ENCODE results near the gene SYNDIG1L. TPM values are rescaled to one million over a fixed set of nuclear protein-coding genes. Genes with fewer than 3 reads are reported as not detected.

SYNDIG1L gene
- total and polyA plus RNA-seq, 2 donors (not counting 3 experiments of a cell fraction or from before 2014, with no cell fraction given), result not detected

DNA sequence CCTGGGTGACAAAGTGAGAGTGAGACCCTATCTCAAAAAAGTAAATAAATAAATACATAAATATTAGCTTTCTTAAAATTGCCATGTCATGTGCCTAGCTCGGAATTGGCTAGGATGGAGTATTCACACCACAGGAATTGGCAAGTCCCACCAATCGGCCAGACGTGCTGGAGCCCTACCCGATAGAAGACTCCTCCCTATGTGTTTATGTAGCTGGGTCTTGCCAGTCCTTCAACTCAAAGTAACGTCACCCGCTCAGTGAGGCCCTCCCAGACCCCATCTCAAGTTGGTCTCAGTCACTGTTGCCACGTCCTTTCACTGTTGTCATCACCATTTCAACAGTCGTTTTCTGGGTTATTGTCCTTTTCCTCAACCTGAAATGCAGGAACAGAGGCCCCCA, 57.6 kb downstream of the SYNDIG1L start:
- Histone ChIP-seq H2AFZ (ENCODE audit: low read depth, low read length) (no peak overlapping the region), H3K4me3 (replicated peaks in 1 of 3; ENCODE audit: insufficient read depth in 1 of 3, low read depth in 1 of 3, low read length in 3 of 3) (no peak overlapping the region), H3K27me3 (ENCODE audit: control insufficient read depth in 2 of 2, insufficient read depth in 2 of 2, low read length in 2 of 2) (no peaks in the 10 kb centered on the region), H3K9me1 (replicated peaks; ENCODE audit: control insufficient read depth, extremely low read depth, insufficient read depth, low read length) (no peaks in the 10 kb centered on the region), H4K20me1 (replicated peaks; ENCODE audit: control insufficient read depth, extremely low read depth, insufficient read depth, low read length) (no peaks in the 10 kb centered on the region), H3K9ac (replicated peaks; ENCODE audit: extremely low read depth, insufficient read depth, low read length) (no peak overlapping the region), H3K27ac (ENCODE audit: insufficient read depth, low read depth, low read length) (no peak overlapping the region), H3K4me2 (ENCODE audit: insufficient read depth, low read length) (no peak overlapping the region), H3K36me3 (ENCODE audit: control insufficient read depth in 2 of 2, extremely low read depth in 1 of 2, insufficient read depth in 2 of 2, low read length in 2 of 2) (no peaks in the 10 kb centered on the region), H3K79me2 (ENCODE audit: control insufficient read depth, insufficient read depth, low read length) (no peaks in the 10 kb centered on the region), H3K4me1 (ENCODE audit: control insufficient read depth, extremely low read depth, insufficient read depth, low read length) (no peaks in the 10 kb centered on the region), H3K9me3 (replicated peaks; ENCODE audit: control insufficient read depth, insufficient read depth, low read length) (no peaks in the 10 kb centered on the region)
- intact Hi-C loops (cut with micrococcal nuclease), result no loop called here
- DNase-seq (ENCODE audit: low read depth, low spot score) (no peak), FAIRE-seq (no peak)
- TF ChIP-seq POLR2A (IDR thresholded peaks at IDR 0.05; ENCODE audit: low read depth, low read length), result no peak
- TF ChIP-seq MYC (IDR thresholded peaks at IDR 0.05; ENCODE audit: low read depth, low read length), result no peak
- no peak for TF ChIP-seq EZH2 (IDR thresholded peaks at IDR 0.05; ENCODE audit: borderline replicate concordance, low read depth, low read length, severe bottlenecking)
- dilution Hi-C loops (cut with MboI; ENCODE audit: extremely low pct_ligation_motif_present, low sequenced_read_pairs), result no loop called here
- CTCF ChIA-PET, result interaction anchor here (0.8 kb wide), 1 partner anchor 110 kb away, joined by 3 read pairs; no protein-coding TSS in a partner anchor
- POLR2A ChIA-PET, result no interaction called here
- no TSS peak for BruUV-seq (replicated peaks)

DNA sequence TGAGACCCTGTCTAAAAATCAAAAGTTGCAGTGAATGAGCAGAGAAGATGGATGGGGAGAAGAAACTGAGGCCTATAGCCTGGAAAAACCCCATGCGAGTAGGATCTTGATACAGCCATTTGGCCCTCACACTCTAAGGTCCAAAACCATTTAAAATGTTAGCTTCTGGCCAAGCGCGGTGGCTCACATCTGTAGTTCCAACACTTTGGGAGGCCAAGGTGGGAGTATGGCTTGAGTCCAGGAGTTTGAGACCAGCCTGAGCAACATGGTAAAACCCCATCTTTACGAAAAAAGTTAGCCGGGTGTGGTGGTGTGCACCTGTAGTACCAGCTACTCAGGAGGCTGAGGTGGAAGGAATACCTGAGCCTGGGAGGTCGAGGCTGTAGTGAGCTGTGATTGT, 58.0 kb downstream of the SYNDIG1L start:
- dilution Hi-C loops (cut with MboI; ENCODE audit: extremely low pct_ligation_motif_present, low sequenced_read_pairs), result no loop called here

More for the DNA sequence above, 58.0 kb downstream of the SYNDIG1L start:
- Histone ChIP-seq H3K9ac (replicated peaks; ENCODE audit: extremely low read depth, insufficient read depth, low read length) (no peak overlapping the region), H3K9me1 (replicated peaks; ENCODE audit: control insufficient read depth, extremely low read depth, insufficient read depth, low read length) (no peaks in the 10 kb centered on the region), H3K9me3 (replicated peaks; ENCODE audit: control insufficient read depth, insufficient read depth, low read length) (no peaks in the 10 kb centered on the region), H3K27ac (ENCODE audit: insufficient read depth, low read depth, low read length) (no peak overlapping the region), H3K4me2 (ENCODE audit: insufficient read depth, low read length) (no peak overlapping the region), H4K20me1 (replicated peaks; ENCODE audit: control insufficient read depth, extremely low read depth, insufficient read depth, low read length) (no peaks in the 10 kb centered on the region), H3K79me2 (ENCODE audit: control insufficient read depth, insufficient read depth, low read length) (no peaks in the 10 kb centered on the region), H3K36me3 (ENCODE audit: control insufficient read depth in 2 of 2, extremely low read depth in 1 of 2, insufficient read depth in 2 of 2, low read length in 2 of 2) (no peaks in the 10 kb centered on the region), H3K4me3 (replicated peaks in 1 of 3; ENCODE audit: insufficient read depth in 1 of 3, low read depth in 1 of 3, low read length in 3 of 3) (no peak overlapping the region), H2AFZ (ENCODE audit: low read depth, low read length) (no peak overlapping the region), H3K4me1 (ENCODE audit: control insufficient read depth, extremely low read depth, insufficient read depth, low read length) (no peaks in the 10 kb centered on the region), H3K27me3 (ENCODE audit: control insufficient read depth in 2 of 2, insufficient read depth in 2 of 2, low read length in 2 of 2) (peaks cover 0 to under 1% of the 10 kb centered on the region in 2 experiments)
- ChIA-PET POLR2A (no interaction called here), CTCF (interaction anchor here (0.6 to 0.8 kb wide), 2 partner anchors 24 to 111 kb away, joined by 3 read pairs; no protein-coding TSS in a partner anchor)
- no peak for TF ChIP-seq JUN (IDR thresholded peaks at IDR 0.05; ENCODE audit: borderline replicate concordance, insufficient read depth, insufficient read length, low read depth)
- TF ChIP-seq, protein P1, sequence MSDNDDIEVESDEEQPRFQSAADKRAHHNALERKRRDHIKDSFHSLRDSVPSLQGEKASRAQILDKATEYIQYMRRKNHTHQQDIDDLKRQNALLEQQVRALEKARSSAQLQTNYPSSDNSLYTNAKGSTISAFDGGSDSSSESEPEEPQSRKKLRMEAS (IDR thresholded peaks at IDR 0.05; ENCODE audit: insufficient read depth, insufficient read length), result no peak
- TF ChIP-seq GATA2 (IDR thresholded peaks at IDR 0.05; ENCODE audit: insufficient read depth, insufficient read length, low read depth, low read length), result no peak
- no peak for TF ChIP-seq POLR2A (IDR thresholded peaks at IDR 0.05; ENCODE audit: low read depth, low read length)
- TF ChIP-seq, protein P2, sequence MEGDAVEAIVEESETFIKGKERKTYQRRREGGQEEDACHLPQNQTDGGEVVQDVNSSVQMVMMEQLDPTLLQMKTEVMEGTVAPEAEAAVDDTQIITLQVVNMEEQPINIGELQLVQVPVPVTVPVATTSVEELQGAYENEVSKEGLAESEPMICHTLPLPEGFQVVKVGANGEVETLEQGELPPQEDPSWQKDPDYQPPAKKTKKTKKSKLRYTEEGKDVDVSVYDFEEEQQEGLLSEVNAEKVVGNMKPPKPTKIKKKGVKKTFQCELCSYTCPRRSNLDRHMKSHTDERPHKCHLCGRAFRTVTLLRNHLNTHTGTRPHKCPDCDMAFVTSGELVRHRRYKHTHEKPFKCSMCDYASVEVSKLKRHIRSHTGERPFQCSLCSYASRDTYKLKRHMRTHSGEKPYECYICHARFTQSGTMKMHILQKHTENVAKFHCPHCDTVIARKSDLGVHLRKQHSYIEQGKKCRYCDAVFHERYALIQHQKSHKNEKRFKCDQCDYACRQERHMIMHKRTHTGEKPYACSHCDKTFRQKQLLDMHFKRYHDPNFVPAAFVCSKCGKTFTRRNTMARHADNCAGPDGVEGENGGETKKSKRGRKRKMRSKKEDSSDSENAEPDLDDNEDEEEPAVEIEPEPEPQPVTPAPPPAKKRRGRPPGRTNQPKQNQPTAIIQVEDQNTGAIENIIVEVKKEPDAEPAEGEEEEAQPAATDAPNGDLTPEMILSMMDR (IDR thresholded peaks at IDR 0.05; ENCODE audit: extremely low read depth in 1 of 2, insufficient read depth in 1 of 2, low read depth in 1 of 2, low read length in 2 of 2), result no peak
- no peak for TF ChIP-seq EZH2 (IDR thresholded peaks at IDR 0.05; ENCODE audit: borderline replicate concordance, low read depth, low read length, severe bottlenecking)
- no peak for TF ChIP-seq POLR2AphosphoS5 (IDR thresholded peaks at IDR 0.05; ENCODE audit: insufficient read depth, low read depth, low read length)
- TF ChIP-seq FOS (IDR thresholded peaks at IDR 0.05; ENCODE audit: borderline replicate concordance, insufficient read depth, low read length), result no peak
- TF ChIP-seq MYC (IDR thresholded peaks at IDR 0.05; ENCODE audit: low read depth, low read length), result no peak
- no TSS peak for BruUV-seq (replicated peaks)
- FAIRE-seq, result no peak
- DNase-seq (ENCODE audit: low read depth, low spot score), result no peak
- intact Hi-C loops (cut with micrococcal nuclease), result no loop called here
